Kidney epithelial cell (primary cell): ENCODE measurements around the gene PCCA. TPM values are rescaled to one million over a fixed set of nuclear protein-coding genes. Genes with fewer than 3 reads are reported as not detected.
"Not testable (repeated sequence)": the region's sequence is repeated elsewhere in the genome, so short reads cannot be mapped to it uniquely, and the experiment has no call there.

Source experiments
- DNase-seq: peaks from one replicate; pipeline ENCODE4 v3.0.0-alpha.2; 2010; ENCODE audit warnings: low read depth
- H3K27me3 ChIP-seq: 2 replicates; pipeline ENCODE4 v1.6.0; 2011; ENCODE audit warnings: low read length; ENCODE audit not compliant: control insufficient read depth, insufficient read depth
- H3K36me3 ChIP-seq: 2 replicates; pipeline ENCODE4 v1.5.1; 2011; ENCODE audit warnings: low read length; ENCODE audit not compliant: control insufficient read depth, insufficient read depth
- H3K4me3 ChIP-seq: 2 replicates; pipeline ENCODE4 v1.5.1; 2011; ENCODE audit warnings: low read depth, mild to moderate bottlenecking, control low read depth, low read length
- CTCF ChIP-seq: IDR thresholded peaks from 2 replicates; pipeline ENCODE4 v1.5.1; 2011; ENCODE audit warnings: mild to moderate bottlenecking, moderate library complexity, low read length, control low read depth, inconsistent platforms; ENCODE audit not compliant: insufficient read depth, poor library complexity, severe bottlenecking
- total RNA-seq: library from RNA; depleted of rRNA; stranded (reverse); fragments of >200 nt; gene quantifications from 2 replicates; pipeline ENCODE4 v1.2.3, GENCODE V29; 2015

The PCCA gene
- total RNA-seq, 1 donor from 2014 or later, result 15.7 TPM

DNA sequence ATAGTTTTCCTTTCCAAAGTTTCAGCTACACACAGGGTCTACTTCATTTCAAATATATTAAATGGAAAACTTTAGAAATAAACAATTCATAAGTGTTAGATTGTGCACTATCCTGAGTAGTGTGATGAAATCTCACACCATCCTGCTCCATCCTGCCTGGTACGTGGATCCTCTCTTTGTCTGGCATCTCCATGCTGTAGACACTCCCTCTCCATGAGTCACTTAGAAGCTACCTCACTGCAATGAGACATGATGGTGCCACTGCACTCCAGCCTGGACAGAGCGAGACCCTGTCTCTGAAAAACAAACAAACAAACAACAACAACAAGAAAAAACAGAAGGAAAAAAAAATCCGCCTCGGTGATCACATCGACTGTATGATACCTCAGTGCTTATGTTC lies 191.8 kb downstream of the PCCA start:
- Histone ChIP-seq H3K4me3 (no peak overlapping the region), H3K36me3 (no peaks in the 10 kb centered on the region)
- DNase-seq, result no peak

GRCh38 chr13:100282306-100282705 lies 193.4 kb downstream of the PCCA start:
- H3K4me3 ChIP-seq, DNase-seq, H3K36me3 ChIP-seq, H3K27me3 ChIP-seq: not testable (repeated sequence)

More for the DNA sequence above, 191.8 kb downstream of the PCCA start:
- no peaks in the 10 kb centered on the region for H3K27me3 ChIP-seq
- no peak for TF ChIP-seq CTCF

- Histone ChIP-seq H3K36me3 (no peaks in the 10 kb centered on the region), H3K27me3 (no peaks in the 10 kb centered on the region), H3K4me3 (no peak overlapping the region)
- no peak for TF ChIP-seq CTCF
- DNase-seq, result no peak
These were observed 201.4 kb downstream of the PCCA start for GRCh38 chr13:100290165-100290801.

GRCh38 chr13:100291624-100292023 lies 202.7 kb downstream of the PCCA start:
- Histone ChIP-seq H3K36me3 (no peaks in the 10 kb centered on the region), H3K4me3 (no peak overlapping the region), H3K27me3 (no peaks in the 10 kb centered on the region)
- no peak for TF ChIP-seq CTCF
- no peak for DNase-seq

DNA sequence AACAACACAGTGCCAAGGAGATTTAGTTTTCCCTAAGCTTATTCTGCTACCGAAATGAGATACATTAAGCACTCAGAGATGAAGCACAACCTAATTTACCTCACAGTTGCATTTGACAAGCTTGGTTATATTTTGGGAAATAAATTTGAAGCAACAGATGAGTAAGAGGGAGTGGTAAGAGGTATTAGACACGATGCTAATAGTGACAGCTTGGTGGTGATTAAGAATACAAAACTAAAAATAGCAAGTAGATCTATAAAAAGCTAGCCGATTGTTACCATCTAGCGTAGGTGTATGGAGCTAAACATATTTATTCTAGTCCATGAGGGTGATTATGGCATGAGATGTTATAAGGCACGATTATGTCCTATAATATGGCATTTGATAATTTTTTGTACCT lies 208.5 kb downstream of the PCCA start:
- no peak for DNase-seq
- Histone ChIP-seq H3K36me3 (peaks cover 2% of the 10 kb centered on the region), H3K4me3 (no peak overlapping the region), H3K27me3 (no peaks in the 10 kb centered on the region)
- no peak for TF ChIP-seq CTCF

- H3K36me3 ChIP-seq, result peaks cover 2% of the 10 kb centered on the region
- H3K4me3 ChIP-seq, result no peak overlapping the region
- TF ChIP-seq CTCF, result no peak
- no peaks in the 10 kb centered on the region for H3K27me3 ChIP-seq
- DNase-seq, result no peak
These were observed 209.3 kb downstream of the PCCA start for GRCh38 chr13:100298116-100298681.
